Suppressor macrophage treated with lipopolysaccharide for 4 hours (primary cell): Measurements from ENCODE around the gene MLXIP.
A peak's percentile ranks its signal among the peaks of the same experiment; 100 is the strongest.
"Not testable (repeated sequence)": the region's sequence is repeated elsewhere in the genome, so short reads cannot be mapped to it uniquely, and the experiment has no call there.

ENCODE experiments used
- DNase-seq: peaks from one replicate; pipeline ENCODE4 v3.0.0-alpha.2; 2020

Gene MLXIP

GRCh38 chr12:122078141-122079032 lies at the start of gene MLXIP:
MLXIP (plus strand) TSS chr12:122078756; CDS start chr12:122078854, 98 bp downstream.
- DNase-seq = peak; percentile 98

- no peak for DNase-seq
Measured at GRCh38 chr12:122028905-122029560, 49.5 kb upstream of the MLXIP start.

GRCh38 chr12:122029620-122030423 lies 48.7 kb upstream of the MLXIP start:
- DNase-seq = no peak

DNA sequence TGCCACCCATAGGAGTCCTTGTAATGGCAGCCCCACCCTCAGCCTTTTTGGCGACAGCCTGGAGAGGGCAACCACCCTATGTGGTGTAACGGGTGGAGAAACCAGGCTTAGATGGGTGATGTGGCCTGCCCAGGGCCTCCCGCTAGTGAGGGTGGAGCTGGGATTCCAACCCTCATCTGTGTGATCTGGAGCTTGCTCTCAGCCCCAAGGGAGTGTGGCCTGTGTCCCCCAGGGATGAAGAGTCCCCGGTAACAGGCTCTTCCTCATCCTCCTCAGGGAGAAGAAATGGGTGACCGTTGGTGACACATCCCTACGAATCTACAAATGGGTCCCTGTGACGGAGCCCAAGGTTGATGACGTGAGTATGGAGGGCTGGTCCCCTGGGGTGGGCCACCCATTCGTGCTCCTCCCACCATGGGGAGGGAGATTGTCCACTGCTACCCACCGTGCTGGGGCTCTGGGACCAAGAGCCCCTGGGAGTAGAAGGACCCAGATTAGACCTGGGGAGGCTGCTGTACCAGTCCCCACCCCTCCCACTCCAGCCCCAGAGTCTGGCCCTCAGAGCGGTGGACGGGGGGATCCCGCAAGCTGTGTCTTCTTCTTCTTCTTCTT lies 48.0 kb upstream of the MLXIP start:
- DNase-seq = no peak

DNA sequence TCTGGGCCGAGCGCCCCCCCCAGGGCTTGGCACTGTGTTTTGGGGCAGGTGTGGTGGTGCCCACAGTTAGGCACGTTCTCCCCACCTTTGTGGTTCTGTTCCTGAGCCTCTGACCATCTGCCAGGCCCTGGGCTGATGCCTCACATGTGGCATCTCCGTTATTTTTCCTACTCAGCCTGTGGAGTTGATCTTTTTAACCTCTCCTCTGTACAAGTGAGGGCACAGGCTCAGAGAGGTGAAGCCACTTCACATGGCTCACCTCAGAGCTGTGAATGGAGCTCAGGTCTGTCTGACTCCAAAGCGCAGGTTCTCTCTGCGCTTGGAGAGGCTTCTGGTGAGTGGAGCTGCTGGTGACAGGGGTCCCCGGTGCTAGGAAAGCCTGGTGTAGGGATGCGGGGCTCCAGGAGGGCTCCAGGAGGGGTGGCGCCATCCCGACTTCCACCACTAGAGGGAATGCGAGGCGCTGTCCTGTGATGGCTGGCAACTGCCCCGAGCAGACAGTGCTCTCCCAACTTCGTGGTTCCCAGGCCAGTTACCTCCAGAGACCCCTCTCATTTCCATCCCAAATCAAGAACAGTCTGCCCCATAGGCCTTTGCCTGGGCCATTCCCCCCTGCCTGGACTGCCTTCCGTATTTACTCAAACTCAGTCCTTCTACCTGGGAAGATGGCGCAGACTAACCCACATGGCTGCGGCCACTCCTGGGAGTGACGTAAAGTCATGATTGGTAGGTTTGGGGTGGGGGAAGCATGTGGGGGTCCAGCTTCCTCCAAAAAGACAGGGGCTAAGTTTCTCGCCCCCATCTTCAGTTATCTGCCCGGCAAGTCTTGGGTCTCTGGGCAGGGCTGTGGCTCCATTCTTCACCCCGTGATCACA lies 47.0 kb upstream of the MLXIP start:
- peak; percentile 61 for DNase-seq

DNA sequence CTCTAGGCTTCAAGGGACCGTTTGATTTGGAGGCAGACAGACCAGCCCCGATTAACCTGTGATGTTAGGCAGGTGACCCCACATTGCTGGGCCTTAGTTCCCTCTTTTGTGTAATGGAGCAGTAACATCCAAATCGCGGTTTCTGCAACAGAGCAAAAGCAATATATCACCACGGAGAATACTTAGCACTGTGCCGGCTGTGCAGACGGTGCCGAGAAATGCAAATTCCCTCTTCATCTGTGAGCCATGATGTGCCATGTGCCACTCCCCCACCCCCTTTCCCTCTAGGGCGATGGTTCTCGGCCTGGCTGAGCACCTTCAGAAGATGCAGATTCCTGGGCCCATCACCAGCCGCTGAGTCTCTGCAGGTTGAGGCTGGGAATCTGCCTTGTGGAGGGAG lies 46.0 kb upstream of the MLXIP start:
- no peak for DNase-seq

- DNase-seq = no peak
Measured at GRCh38 chr12:122035292-122035691, 43.3 kb upstream of the MLXIP start.

DNA sequence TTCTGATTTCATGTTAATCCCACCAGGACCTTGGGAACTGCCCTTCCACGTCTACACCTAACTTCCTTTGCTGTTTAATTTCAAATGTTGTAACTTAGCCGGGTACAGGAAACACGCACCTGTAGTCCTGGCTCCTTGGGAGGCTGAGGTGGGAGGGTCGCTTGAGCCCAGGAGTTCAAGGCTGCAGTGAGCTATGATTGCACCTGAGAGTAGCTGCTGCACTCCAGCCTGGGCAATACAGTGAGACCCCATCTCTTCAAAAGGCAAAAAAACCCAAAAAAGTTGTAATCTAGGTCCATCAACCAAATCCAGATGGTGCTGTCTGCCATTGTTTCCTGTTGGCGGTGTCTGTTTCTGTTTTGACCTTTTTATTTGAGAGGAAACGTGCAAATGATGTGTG lies 42.4 kb upstream of the MLXIP start:
- DNase-seq = no peak

DNA sequence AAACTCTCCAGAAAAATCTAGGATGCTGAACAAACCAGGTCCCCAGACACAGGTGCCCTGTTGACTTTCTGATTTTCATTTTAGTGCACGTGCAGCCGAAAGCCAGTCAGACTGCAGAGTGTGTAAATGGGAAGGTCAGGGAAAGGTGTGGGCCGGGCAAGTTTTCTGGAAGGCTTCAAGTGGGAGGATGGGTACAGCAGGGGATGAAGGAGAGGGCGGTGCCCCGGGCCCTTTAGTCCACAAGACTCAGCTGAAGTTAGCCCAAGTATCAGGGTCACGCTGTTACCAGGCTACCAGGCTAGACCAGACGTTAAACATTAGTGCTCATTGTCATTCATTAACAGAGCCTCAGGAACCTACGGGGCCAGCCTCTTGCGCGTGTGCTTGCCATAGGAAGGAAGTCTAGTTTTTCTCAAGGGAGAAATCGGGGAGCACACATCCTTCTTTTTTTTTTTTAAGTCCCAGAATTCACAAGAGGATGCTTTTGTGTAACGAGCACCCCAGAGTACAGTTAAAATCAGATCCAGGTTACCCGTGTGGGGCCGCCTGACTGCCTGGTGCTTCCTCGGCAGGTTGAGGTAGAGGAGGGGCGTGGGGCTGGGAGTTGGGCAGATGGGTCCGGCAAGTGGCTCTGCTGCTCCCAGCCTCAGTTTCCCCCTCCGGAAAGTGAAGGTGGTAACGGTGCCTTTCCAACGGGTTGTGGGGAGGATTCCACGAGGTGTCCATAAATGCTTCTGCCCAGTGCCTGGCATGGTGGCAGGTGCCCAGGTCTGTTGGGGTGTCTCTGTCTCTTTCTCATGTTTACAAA lies 37.8 kb upstream of the MLXIP start:
- DNase-seq = no peak

DNA sequence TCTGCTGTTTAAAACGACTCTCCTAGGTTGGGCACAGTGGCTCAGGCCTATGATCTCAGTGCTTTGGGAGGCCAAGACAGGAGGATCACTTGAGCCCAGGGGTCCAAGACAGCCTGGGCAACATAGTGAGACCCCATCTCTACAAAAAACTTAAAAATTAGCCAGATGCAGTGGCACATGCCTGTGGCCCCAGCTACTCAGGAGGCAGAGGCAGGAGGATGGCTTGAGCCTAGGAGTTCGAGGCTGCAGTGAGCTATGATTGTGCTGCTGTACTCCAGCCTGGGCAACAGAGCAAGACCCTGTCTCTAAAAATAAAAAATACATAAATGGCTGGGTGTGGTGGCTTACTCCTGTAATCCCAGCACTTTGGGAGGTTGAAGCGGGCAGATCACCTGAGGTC lies 37.1 kb upstream of the MLXIP start:
- DNase-seq = not testable (repeated sequence)

DNA sequence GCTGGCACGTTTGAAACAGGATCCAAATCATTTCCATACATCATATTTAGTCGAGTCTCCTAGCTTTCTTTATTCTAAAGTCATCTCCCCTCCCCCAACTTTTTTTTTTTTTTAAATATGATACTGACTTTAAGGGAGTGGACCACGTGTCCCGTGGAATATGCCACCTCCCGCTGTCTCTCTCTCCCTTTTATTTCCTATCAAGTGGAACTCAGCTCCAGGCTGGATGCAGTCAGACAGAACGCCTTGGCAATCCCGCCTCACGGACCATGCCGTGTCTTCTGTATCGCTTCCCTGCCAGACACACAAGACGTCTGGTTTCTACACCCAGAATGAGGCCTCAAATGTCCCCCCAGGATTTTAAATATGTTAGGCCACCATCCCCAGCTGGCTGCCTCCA lies 35.6 kb upstream of the MLXIP start:
- DNase-seq = no peak

GRCh38 chr12:122043476-122043875 lies 35.1 kb upstream of the MLXIP start:
- no peak for DNase-seq

- DNase-seq = no peak
Measured at GRCh38 chr12:122045262-122045661, 33.3 kb upstream of the MLXIP start.

- DNase-seq = no peak
Measured at GRCh38 chr12:122046145-122046544, 32.4 kb upstream of the MLXIP start.

GRCh38 chr12:122048151-122048550 lies 30.4 kb upstream of the MLXIP start:
- no peak for DNase-seq

DNA sequence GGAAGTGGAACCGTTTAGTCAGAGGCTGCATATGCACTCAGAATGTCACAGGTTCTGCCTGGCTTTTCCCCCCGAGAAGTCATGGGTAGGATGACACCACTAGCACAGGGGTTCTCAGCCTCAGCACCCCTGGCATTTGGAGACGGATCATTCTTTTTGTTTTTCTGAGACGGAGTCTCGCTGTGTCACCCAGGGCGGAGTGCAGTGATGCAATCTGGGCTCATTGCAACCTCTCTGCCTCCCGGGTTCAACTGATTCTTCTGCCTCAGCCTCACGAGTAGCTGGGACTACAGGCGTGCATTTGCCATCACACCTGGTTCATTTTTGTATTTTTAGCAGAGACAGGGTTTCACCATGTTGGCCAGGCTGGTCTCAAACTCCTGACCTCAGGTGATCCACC lies 28.7 kb upstream of the MLXIP start:
- DNase-seq = no peak

GRCh38 chr12:122050706-122051105 lies 27.9 kb upstream of the MLXIP start:
- no peak for DNase-seq

DNA sequence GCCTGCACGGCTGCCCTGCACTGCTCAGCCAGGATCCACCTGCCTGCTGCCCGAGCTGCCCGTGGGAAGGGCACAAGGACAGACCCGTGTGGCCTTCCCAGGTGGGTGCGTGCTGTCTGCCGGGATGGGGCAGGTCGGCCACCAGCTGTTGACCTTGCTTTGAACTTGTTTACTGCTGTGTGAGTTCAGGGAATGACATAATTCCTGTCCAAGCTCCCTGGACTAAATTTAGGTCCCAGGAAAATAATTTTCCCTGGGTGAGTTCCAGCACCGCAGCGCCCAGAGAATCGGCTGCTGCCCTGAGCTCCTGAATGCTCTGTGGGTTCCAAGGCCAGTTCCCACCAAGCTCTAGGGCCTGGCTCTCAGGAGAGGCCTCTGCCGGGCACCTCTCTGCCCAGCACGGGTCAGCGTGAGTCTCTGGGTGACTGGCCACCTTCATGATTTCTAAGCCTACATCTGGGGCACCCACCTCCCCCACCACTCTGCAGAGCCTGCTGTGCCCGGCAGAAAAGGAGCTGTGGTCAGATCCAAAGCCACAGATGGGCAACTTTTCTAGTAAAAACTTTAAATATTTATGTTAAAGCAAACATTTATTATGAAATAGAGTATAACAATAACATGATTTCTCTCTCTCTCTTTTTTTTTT lies 27.2 kb upstream of the MLXIP start:
- no peak for DNase-seq

DNA sequence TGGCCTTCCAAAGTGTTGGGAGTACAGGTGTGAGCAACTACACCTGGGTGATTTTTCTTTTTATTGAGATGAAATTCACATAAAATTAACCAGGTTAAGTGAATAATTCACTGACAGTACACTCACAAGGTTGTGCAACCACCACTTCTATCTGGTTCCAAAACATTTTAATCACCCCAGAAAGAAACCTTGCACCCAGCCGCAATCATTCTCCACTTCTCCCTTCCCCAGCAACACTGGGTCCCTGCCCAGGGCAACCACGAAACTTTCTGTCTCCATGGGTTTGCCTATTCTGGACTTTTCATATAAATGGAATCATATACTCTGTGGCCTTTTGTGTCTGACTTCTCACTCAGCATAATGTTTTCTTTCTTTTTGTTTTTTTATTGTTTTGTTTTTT lies 26.3 kb upstream of the MLXIP start:
- no peak for DNase-seq

DNA sequence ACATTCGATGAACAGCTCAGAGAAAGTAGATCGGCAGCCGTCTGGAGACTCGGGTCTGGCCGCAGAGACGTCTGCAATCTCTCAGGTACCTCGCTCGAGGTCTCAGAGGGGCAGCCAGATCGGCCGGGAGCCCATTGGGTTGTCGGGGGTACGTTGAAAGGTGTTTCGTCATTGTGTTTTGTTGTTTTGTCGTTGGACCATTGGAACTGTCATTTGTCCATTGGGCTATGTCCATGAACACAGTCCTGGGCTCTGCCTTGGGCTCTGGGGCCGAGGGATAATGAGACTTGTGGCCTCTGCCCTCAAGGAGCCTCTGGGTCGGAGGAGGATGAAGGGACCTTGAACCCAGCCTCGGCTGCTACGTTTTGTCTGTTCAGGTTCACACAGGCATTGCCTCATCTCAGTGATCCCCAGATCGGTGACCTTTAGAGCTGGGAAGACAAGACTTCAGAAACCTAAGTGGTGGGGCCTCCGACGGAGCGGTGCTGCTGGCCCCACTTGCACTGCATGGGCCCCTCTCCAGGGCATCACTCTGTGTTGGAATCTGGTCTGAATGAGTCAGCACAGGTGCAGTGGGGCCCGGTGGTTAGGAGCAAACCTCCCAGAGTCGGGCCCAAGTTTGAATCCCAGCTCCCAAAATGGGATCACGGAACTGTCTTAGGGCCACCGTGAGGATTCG lies 23.6 kb upstream of the MLXIP start:
- no peak for DNase-seq
